Duodenal mucosa (tissue), 2 donors: ENCODE measurements around the gene AKR7A3.
"Not testable (repeated sequence)": the region's sequence is repeated elsewhere in the genome, so short reads cannot be mapped to it uniquely, and the experiment has no call there.

ENCODE experiments used
- H3K27ac ChIP-seq: one replicate; pipeline ENCODE4 v1.7.0; 2013; ENCODE audit warnings: low read depth, low read length
- H3K27me3 ChIP-seq, 2 donors: one replicate each; pipeline ENCODE4 v1.7.0; 2013; ENCODE audit warnings: low read length in 2 of 2, control low read depth in 1 of 2; ENCODE audit not compliant: insufficient read depth in 2 of 2, control insufficient read depth in 1 of 2
- H3K36me3 ChIP-seq, 2 donors: one replicate each; pipeline ENCODE4 v1.7.0; 2013; ENCODE audit warnings: low read length in 2 of 2, control low read depth in 1 of 2; ENCODE audit not compliant: insufficient read depth in 2 of 2, control insufficient read depth in 1 of 2
- H3K4me1 ChIP-seq, 2 donors: one replicate each; pipeline ENCODE4 v1.7.0; 2013; ENCODE audit warnings: low read length in 2 of 2, control low read depth in 1 of 2; ENCODE audit not compliant: insufficient read depth in 2 of 2, control insufficient read depth in 1 of 2
- H3K4me3 ChIP-seq, 2 donors: one replicate each; pipeline ENCODE4 v1.7.0; 2013; ENCODE audit warnings: low read length in 2 of 2, low read depth in 1 of 2
- H3K9ac ChIP-seq, 2 donors: one replicate each; pipeline ENCODE4 v1.7.0; 2013; ENCODE audit warnings: low read length in 2 of 2, low read depth in 1 of 2
- H3K9me3 ChIP-seq, 2 donors: one replicate each; pipeline ENCODE4 v1.7.0; 2013; ENCODE audit warnings: low read length in 2 of 2, control low read depth in 1 of 2; ENCODE audit not compliant: control insufficient read depth in 1 of 2

Gene AKR7A3

GRCh38 chr1:19288324-19289241, at the start of gene AKR7A3:
TSS of gene AKR7A3 (minus strand) at chr1:19288770. CDS start at chr1:19288709, 61 bp downstream.
- not testable (repeated sequence) for H3K27me3 ChIP-seq, H3K9me3 ChIP-seq
- Histone ChIP-seq H3K4me3 (peak within 1 kb of the TSS; percentile 71 to 85), H3K27ac (peak within 1 kb of the TSS; percentile 67), H3K4me1 (peaks cover 5 to 14% of the 10 kb centered on the region in 2 donors), H3K9ac (peak within 1 kb of the TSS; percentile 71 to 72), H3K36me3 (peaks cover 4 to 20% of the 10 kb centered on the region in 2 donors)

GRCh38 chr1:19338323-19338762, 49.8 kb upstream of the AKR7A3 start:
- Histone ChIP-seq H3K27me3 (no peaks in the 10 kb centered on the region), H3K4me3 (no peak overlapping the region), H3K4me1 (peaks cover 0 to 6% of the 10 kb centered on the region in 2 donors), H3K27ac (no peak overlapping the region), H3K9ac (no peak overlapping the region), H3K9me3 (no peaks in the 10 kb centered on the region), H3K36me3 (peaks cover 14 to 45% of the 10 kb centered on the region in 2 donors)

GRCh38 chr1:19337289-19337688, 48.7 kb upstream of the AKR7A3 start:
- no peak overlapping the region for H3K27ac ChIP-seq
- H3K27me3 ChIP-seq, result no peaks in the 10 kb centered on the region
- peaks cover 6 to 39% of the 10 kb centered on the region in 2 donors for H3K36me3 ChIP-seq
- H3K4me3 ChIP-seq, result no peak overlapping the region
- H3K4me1 ChIP-seq, result peaks cover 0 to 6% of the 10 kb centered on the region in 2 donors
- no peaks in the 10 kb centered on the region for H3K9me3 ChIP-seq
- H3K9ac ChIP-seq, result no peak overlapping the region

GRCh38 chr1:19336543-19336942, 48.0 kb upstream of the AKR7A3 start:
- Histone ChIP-seq H3K27ac (no peak overlapping the region), H3K4me1 (no peaks in the 10 kb centered on the region), H3K9me3 (no peaks in the 10 kb centered on the region), H3K27me3 (no peaks in the 10 kb centered on the region), H3K9ac (no peak overlapping the region), H3K36me3 (peaks cover 6 to 31% of the 10 kb centered on the region in 2 donors), H3K4me3 (no peak overlapping the region)

GRCh38 chr1:19333587-19334354, 45.2 kb upstream of the AKR7A3 start:
- Histone ChIP-seq H3K27me3 (no peaks in the 10 kb centered on the region), H3K9ac (no peak overlapping the region), H3K27ac (no peak overlapping the region), H3K4me1 (peaks cover 0 to 7% of the 10 kb centered on the region in 2 donors), H3K4me3 (no peak overlapping the region), H3K36me3 (peaks cover 0 to 10% of the 10 kb centered on the region in 2 donors), H3K9me3 (no peaks in the 10 kb centered on the region)

GRCh38 chr1:19332832-19333231, 44.3 kb upstream of the AKR7A3 start:
- H3K4me3 ChIP-seq, result no peak overlapping the region
- peaks cover 0 to 7% of the 10 kb centered on the region in 2 donors for H3K4me1 ChIP-seq
- no peak overlapping the region for H3K27ac ChIP-seq
- H3K36me3 ChIP-seq, result peaks cover 3 to 11% of the 10 kb centered on the region in 2 donors
- no peaks in the 10 kb centered on the region for H3K9me3 ChIP-seq
- H3K27me3 ChIP-seq, result no peaks in the 10 kb centered on the region
- H3K9ac ChIP-seq, result no peak overlapping the region

- no peak overlapping the region for H3K27ac ChIP-seq
- peaks cover 3 to 23% of the 10 kb centered on the region in 2 donors for H3K36me3 ChIP-seq
- H3K9me3 ChIP-seq, result no peaks in the 10 kb centered on the region
- no peaks in the 10 kb centered on the region for H3K27me3 ChIP-seq
- H3K4me1 ChIP-seq, result peaks cover 0 to 7% of the 10 kb centered on the region in 2 donors
- H3K9ac ChIP-seq, result no peak overlapping the region
- no peak overlapping the region for H3K4me3 ChIP-seq
Measured at GRCh38 chr1:19331262-19331878, 42.8 kb upstream of the AKR7A3 start.

- H3K4me3 ChIP-seq, result no peak overlapping the region
- H3K4me1 ChIP-seq, result peaks cover 0 to 7% of the 10 kb centered on the region in 2 donors
- H3K27ac ChIP-seq, result no peak overlapping the region
- H3K27me3 ChIP-seq, result no peaks in the 10 kb centered on the region
- H3K9ac ChIP-seq, result no peak overlapping the region
- no peaks in the 10 kb centered on the region for H3K9me3 ChIP-seq
- peaks cover 3 to 31% of the 10 kb centered on the region in 2 donors for H3K36me3 ChIP-seq
Measured at GRCh38 chr1:19330449-19331135, 42.0 kb upstream of the AKR7A3 start.

GRCh38 chr1:19329611-19330010, 41.0 kb upstream of the AKR7A3 start:
- Histone ChIP-seq H3K36me3 (peaks cover 3 to 39% of the 10 kb centered on the region in 2 donors), H3K27me3 (no peaks in the 10 kb centered on the region), H3K9ac (no peak overlapping the region), H3K27ac (no peak overlapping the region), H3K4me1 (peaks cover 0 to 7% of the 10 kb centered on the region in 2 donors), H3K9me3 (no peaks in the 10 kb centered on the region), H3K4me3 (no peak overlapping the region)
